Measurements from ENCODE around the gene CUTA. TPM values are rescaled to one million over a fixed set of nuclear protein-coding genes. Genes with fewer than 3 reads are reported as not detected.
"Not testable (repeated sequence)": the region's sequence is repeated elsewhere in the genome, so short reads cannot be mapped to it uniquely, and the experiment has no call there.

Gene CUTA
- total and polyA plus RNA-seq, 7 experiments from 2014 or later, result 148 to 466 (median 205) TPM

DNA sequence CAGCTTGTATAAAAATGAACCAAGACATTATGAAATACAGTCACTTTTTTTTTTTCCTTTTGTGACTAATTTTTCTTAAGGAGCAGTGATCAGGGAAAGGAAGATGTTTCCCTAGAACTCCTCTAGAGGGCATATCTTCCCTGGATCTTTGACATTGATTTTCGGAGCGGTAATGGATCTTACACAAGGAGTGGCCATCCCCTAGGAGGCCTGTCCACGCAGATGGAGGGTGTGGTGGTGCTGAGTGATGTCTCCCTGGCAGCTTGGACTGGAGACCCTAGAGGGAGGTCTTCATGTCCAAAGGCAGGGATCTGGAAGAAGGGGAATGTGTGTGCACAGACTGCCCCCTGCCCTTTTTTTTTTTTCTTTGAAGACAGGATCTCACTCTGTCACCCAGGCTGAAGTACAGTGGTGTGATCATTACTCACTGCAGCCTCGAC is 33.3 kb downstream of the CUTA start:
- no peaks in the 10 kb centered on the region for H3K9me3 ChIP-seq (ENCODE audit: control insufficient read depth in 2 of 3, low read length in 3 of 3)
- Mint-ChIP-seq H3K4me3 (no peak overlapping the region), H3K27me3 (peaks cover 0 to 13% (median 0%) of the 10 kb centered on the region in 5 donors), H3K9me3 (no peaks in the 10 kb centered on the region), H3K27ac (peak overlapping the region in 1 of 9 donors; percentile 8), H3K4me1 (no peaks in the 10 kb centered on the region), H3K36me3 (no peaks in the 10 kb centered on the region)
- ATAC-seq, result no peak
- ChIA-PET CTCF (interaction anchor here (0.6 kb wide), 1 partner anchor 201 kb away, joined by 4 read pairs; no protein-coding TSS in a partner anchor), POLR2A (no interaction called here)
- no peak overlapping the region for H3K4me3 ChIP-seq (ENCODE audit: low read length)
- no peaks in the 10 kb centered on the region for H3K27me3 ChIP-seq (ENCODE audit: control insufficient read depth in 2 of 2, insufficient read depth in 2 of 2, low read length in 2 of 2)
- intact Hi-C loops (cut with micrococcal nuclease), result no loop called here
- no peaks in the 10 kb centered on the region for H3K36me3 ChIP-seq (ENCODE audit: control insufficient read depth in 2 of 3, insufficient read depth in 3 of 3, low read length in 3 of 3)
- H3K27ac ChIP-seq (ENCODE audit: low read depth, low read length), result no peak overlapping the region
- no peak for DNase-seq
- H3K4me1 ChIP-seq (ENCODE audit: control insufficient read depth in 2 of 2, insufficient read depth in 2 of 2, low read length in 2 of 2), result no peaks in the 10 kb centered on the region

DNA sequence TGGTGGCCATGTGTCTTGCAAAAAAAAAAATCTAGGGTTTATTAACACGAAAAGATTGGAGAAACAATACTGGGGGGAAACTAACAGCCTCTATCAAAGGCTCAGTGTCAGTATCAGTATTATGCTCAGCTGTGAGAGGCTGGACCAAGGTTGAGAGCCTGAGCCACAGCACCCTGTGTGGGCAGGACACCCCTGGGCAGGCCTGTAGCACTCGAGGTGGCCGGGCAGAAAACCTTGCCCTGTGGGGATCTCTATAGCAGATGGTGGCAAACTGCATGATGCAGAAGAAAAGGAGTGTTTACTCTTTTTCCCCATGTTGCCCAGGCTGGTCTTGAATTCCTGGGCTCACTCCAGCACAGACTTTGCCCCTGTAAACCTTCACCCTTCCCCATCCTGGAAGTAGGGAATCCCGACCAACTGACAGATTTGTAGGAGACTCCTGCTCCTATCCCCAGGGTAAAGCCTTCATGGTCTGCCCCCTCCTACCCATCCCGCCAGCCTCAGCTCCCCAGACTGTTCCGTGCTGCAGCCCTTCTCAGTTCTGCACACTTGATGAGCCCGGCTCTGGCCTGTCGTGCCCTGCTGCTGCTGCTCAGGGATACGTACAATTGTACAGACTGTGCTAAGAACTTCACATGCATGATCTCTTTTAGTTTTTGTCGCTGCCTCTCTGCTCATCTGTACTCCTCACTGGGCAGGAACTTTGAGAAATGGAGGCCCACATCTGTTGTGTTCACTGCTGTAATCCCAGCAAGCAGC is 34.3 kb downstream of the CUTA start:
- Histone ChIP-seq H3K4me1 (ENCODE audit: control insufficient read depth in 2 of 2, insufficient read depth in 2 of 2, low read length in 2 of 2) (no peaks in the 10 kb centered on the region), H3K36me3 (ENCODE audit: control insufficient read depth in 2 of 3, insufficient read depth in 3 of 3, low read length in 3 of 3) (no peaks in the 10 kb centered on the region), H3K4me3 (ENCODE audit: low read length) (no peak overlapping the region), H3K27me3 (ENCODE audit: control insufficient read depth in 2 of 2, insufficient read depth in 2 of 2, low read length in 2 of 2) (no peaks in the 10 kb centered on the region), H3K9me3 (ENCODE audit: control insufficient read depth in 2 of 3, low read length in 3 of 3) (no peaks in the 10 kb centered on the region), H3K27ac (ENCODE audit: low read depth, low read length) (no peak overlapping the region)
- DNase-seq, result no peak
- Mint-ChIP-seq H3K9me3 (no peaks in the 10 kb centered on the region), H3K4me3 (no peak overlapping the region), H3K27me3 (peaks cover 0 to 13% (median 0%) of the 10 kb centered on the region in 5 donors), H3K27ac (no peak overlapping the region), H3K4me1 (no peaks in the 10 kb centered on the region), H3K36me3 (no peaks in the 10 kb centered on the region)
- POLR2A ChIA-PET, result no interaction called here
- intact Hi-C loops (cut with micrococcal nuclease), result no loop called here
- CTCF ChIA-PET, result interaction anchor here (0.6 kb wide), 1 partner anchor 202 kb away, joined by 4 read pairs; no protein-coding TSS in a partner anchor
- no peak for ATAC-seq

- Histone ChIP-seq H3K36me3 (ENCODE audit: control insufficient read depth in 2 of 3, insufficient read depth in 3 of 3, low read length in 3 of 3) (no peaks in the 10 kb centered on the region), H3K27ac (ENCODE audit: low read depth, low read length) (no peak overlapping the region), H3K9me3 (ENCODE audit: control insufficient read depth in 2 of 3, low read length in 3 of 3) (no peaks in the 10 kb centered on the region), H3K4me3 (ENCODE audit: low read length) (no peak overlapping the region), H3K4me1 (ENCODE audit: control insufficient read depth in 2 of 2, insufficient read depth in 2 of 2, low read length in 2 of 2) (no peaks in the 10 kb centered on the region), H3K27me3 (ENCODE audit: control insufficient read depth in 2 of 2, insufficient read depth in 2 of 2, low read length in 2 of 2) (no peaks in the 10 kb centered on the region)
- CTCF ChIA-PET, result no interaction called here
- Mint-ChIP-seq H3K27me3 (peaks cover 0 to 13% (median 0%) of the 10 kb centered on the region in 5 donors), H3K4me1 (peaks cover 0 to under 1% (median 0%) of the 10 kb centered on the region in 7 donors), H3K27ac (peak overlapping the region in 1 of 9 donors; percentile 41), H3K4me3 (no peak overlapping the region), H3K36me3 (no peaks in the 10 kb centered on the region), H3K9me3 (no peaks in the 10 kb centered on the region)
- intact Hi-C loops (cut with micrococcal nuclease), result no loop called here
- POLR2A ChIA-PET, result no interaction called here
- ATAC-seq (no peak), DNase-seq (no peak)
Measured at GRCh38 chr6:33380272-33380981, 37.5 kb downstream of the CUTA start.

DNA sequence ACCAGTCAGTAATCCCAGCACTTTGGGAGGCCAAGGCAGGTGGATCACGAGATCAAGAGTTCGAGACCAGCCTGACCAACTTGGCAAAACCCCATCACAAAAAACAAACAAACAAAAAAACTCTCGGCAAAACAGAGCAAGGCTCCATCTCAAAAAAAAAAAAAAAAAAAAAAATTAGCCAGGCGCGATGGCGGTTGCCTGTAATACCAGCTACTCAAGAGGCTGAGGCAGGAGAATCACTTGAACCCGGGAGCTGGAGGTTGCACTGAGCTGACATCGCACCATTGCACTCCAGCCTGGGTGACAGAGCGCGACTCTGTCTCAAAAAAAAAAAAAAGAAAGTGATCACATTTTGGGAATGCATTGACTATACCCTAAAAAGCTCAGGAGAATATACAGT is 38.7 kb downstream of the CUTA start:
- H3K36me3 Mint-ChIP-seq; H3K27me3 ChIP-seq (ENCODE audit: control insufficient read depth in 2 of 2, insufficient read depth in 2 of 2, low read length in 2 of 2); H3K4me1 Mint-ChIP-seq; H3K27me3 Mint-ChIP-seq; DNase-seq; H3K9me3 Mint-ChIP-seq; H3K9me3 ChIP-seq (ENCODE audit: control insufficient read depth in 2 of 3, low read length in 3 of 3); H3K27ac Mint-ChIP-seq; H3K4me1 ChIP-seq (ENCODE audit: control insufficient read depth in 2 of 2, insufficient read depth in 2 of 2, low read length in 2 of 2); H3K4me3 Mint-ChIP-seq; CTCF ChIA-PET; H3K36me3 ChIP-seq (ENCODE audit: control insufficient read depth in 2 of 3, insufficient read depth in 3 of 3, low read length in 3 of 3); H3K27ac ChIP-seq (ENCODE audit: low read depth, low read length); ATAC-seq; H3K4me3 ChIP-seq (ENCODE audit: low read length); intact Hi-C loops (cut with micrococcal nuclease): not testable (repeated sequence)
- POLR2A ChIA-PET, result interaction anchor here (0.6 kb wide), 1 partner anchor 24 kb away, joined by 3 read pairs; no protein-coding TSS in a partner anchor

DNA sequence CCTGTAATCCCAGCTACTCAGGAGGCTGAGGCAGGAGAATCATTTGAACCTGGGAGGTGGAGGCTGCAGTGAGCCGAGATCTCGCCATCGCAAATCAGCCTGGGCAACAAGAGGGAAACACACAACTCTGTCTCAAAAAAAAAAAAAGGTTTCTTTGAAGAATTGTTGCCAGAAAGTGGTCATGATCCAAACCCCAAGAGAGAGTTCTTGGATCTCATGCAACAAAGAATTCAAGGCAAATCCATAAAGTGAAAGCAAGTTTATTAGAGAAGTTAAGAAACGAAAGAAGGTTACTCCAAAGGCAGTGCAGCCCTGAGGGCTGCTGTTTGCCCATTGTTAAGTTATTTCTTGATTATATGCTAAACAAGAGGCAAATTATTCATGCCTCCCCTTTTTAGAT is 40.7 kb downstream of the CUTA start:
- H3K27me3 ChIP-seq (ENCODE audit: control insufficient read depth in 2 of 2, insufficient read depth in 2 of 2, low read length in 2 of 2), result no peaks in the 10 kb centered on the region
- H3K4me1 Mint-ChIP-seq, result peaks cover 0 to 10% (median 7%) of the 10 kb centered on the region in 7 donors
- H3K9me3 ChIP-seq (ENCODE audit: control insufficient read depth in 2 of 3, low read length in 3 of 3), result no peaks in the 10 kb centered on the region
- ChIA-PET CTCF (no interaction called here), POLR2A (no interaction called here)
- H3K36me3 Mint-ChIP-seq, result no peaks in the 10 kb centered on the region
- H3K27ac ChIP-seq (ENCODE audit: low read depth, low read length), result no peak overlapping the region
- H3K9me3 Mint-ChIP-seq, result no peaks in the 10 kb centered on the region
- H3K27me3 Mint-ChIP-seq, result peaks cover 0 to 7% (median 0%) of the 10 kb centered on the region in 5 donors
- no peaks in the 10 kb centered on the region for H3K36me3 ChIP-seq (ENCODE audit: control insufficient read depth in 2 of 3, insufficient read depth in 3 of 3, low read length in 3 of 3)
- H3K4me3 ChIP-seq (ENCODE audit: low read length), result no peak overlapping the region
- peaks cover 0 to 12% of the 10 kb centered on the region in 2 donors for H3K4me1 ChIP-seq (ENCODE audit: control insufficient read depth in 2 of 2, insufficient read depth in 2 of 2, low read length in 2 of 2)
- intact Hi-C loops (cut with micrococcal nuclease), result no loop called here
- H3K4me3 Mint-ChIP-seq, result no peak overlapping the region
- ATAC-seq (no peak), DNase-seq (no peak)
- no peak overlapping the region for H3K27ac Mint-ChIP-seq

GRCh38 chr6:33375143-33375671 is 42.7 kb downstream of the CUTA start:
- ChIA-PET POLR2A (no interaction called here), CTCF (interaction anchor here (1.1 kb wide), 1 partner anchor 31 kb away, joined by 3 read pairs; no protein-coding TSS in a partner anchor)
- Mint-ChIP-seq H3K4me3 (no peak overlapping the region), H3K27ac (peak overlapping the region in 2 of 9 donors; percentile 45 to 48), H3K4me1 (peaks cover 0 to 10% (median 7%) of the 10 kb centered on the region in 7 donors), H3K9me3 (no peaks in the 10 kb centered on the region), H3K36me3 (no peaks in the 10 kb centered on the region), H3K27me3 (no peaks in the 10 kb centered on the region)
- Histone ChIP-seq H3K9me3 (ENCODE audit: control insufficient read depth in 2 of 3, low read length in 3 of 3) (no peaks in the 10 kb centered on the region), H3K27me3 (ENCODE audit: control insufficient read depth in 2 of 2, insufficient read depth in 2 of 2, low read length in 2 of 2) (no peaks in the 10 kb centered on the region), H3K4me1 (ENCODE audit: control insufficient read depth in 2 of 2, insufficient read depth in 2 of 2, low read length in 2 of 2) (peaks cover 0 to 12% of the 10 kb centered on the region in 2 donors), H3K36me3 (ENCODE audit: control insufficient read depth in 2 of 3, insufficient read depth in 3 of 3, low read length in 3 of 3) (no peaks in the 10 kb centered on the region), H3K4me3 (ENCODE audit: low read length) (no peak overlapping the region), H3K27ac (ENCODE audit: low read depth, low read length) (no peak overlapping the region)
- ATAC-seq, result peak; percentile 3
- intact Hi-C loops (cut with micrococcal nuclease), result no loop called here
- DNase-seq, result no peak

All from naive thymus-derived CD4-positive, alpha-beta T cell (primary cell).